Measurements from ENCODE around the gene EXOC2. TPM values are rescaled to one million over a fixed set of nuclear protein-coding genes. Genes with fewer than 3 reads are reported as not detected.

EXOC2 gene
- total and polyA plus RNA-seq, 4 experiments from 2014 or later, result 38.2 to 48.3 (median 46.1) TPM

DNA sequence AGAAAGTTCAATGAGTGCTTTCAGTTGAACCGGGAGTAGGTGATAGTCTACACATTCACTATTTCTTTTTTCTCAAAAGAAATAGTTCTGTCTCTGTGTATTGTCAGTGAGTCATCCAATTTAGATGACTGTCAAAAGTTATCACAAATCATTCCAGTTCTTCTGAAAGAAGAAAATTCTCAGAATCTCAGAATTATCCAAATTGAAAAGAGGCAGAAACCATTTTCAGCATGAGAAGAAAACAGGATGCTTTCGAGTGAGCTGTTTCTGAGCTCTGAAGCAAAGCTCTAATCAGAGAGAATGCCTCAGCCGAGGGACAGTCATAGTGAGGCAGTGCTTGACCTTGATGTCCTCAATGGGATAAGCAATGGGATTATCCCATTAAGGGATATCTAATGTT lies 134.0 kb downstream of the EXOC2 start:
- peak overlapping the region in 1 of 7 donors; percentile 24 for H3K27ac Mint-ChIP-seq
- no peaks in the 10 kb centered on the region for H3K27me3 Mint-ChIP-seq
- H3K9me3 Mint-ChIP-seq, result no peaks in the 10 kb centered on the region
- H3K27me3 ChIP-seq (ENCODE audit: insufficient read depth, low read length), result no peaks in the 10 kb centered on the region
- H3K36me3 ChIP-seq (ENCODE audit: insufficient read depth, low read length), result peaks cover 29% of the 10 kb centered on the region
- H3K36me3 Mint-ChIP-seq, result peaks cover 56 to 62% of the 10 kb centered on the region in 2 donors
- peak overlapping the region in 1 of 8 donors; percentile 22 for H3K4me3 Mint-ChIP-seq
- no peaks in the 10 kb centered on the region for H3K9me3 ChIP-seq (ENCODE audit: control insufficient read depth in 1 of 2, low read length in 2 of 2)
- CTCF ChIA-PET (ENCODE audit: partially characterized antibody), result interaction anchor here (1.2 to 1.5 kb wide), 2 partner anchors 156 to 370 kb away, joined by 3 read pairs; no protein-coding TSS in a partner anchor
- H3K4me1 Mint-ChIP-seq, result peaks cover 9 to 14% (median 12%) of the 10 kb centered on the region in 4 donors
- POLR2A ChIA-PET (ENCODE audit: partially characterized antibody), result no interaction called here
- no peak overlapping the region for H3K4me3 ChIP-seq (ENCODE audit: low read length in 2 of 2)
- intact Hi-C loops (cut with micrococcal nuclease), result no loop called here
- peaks cover 8% of the 10 kb centered on the region for H3K4me1 ChIP-seq (ENCODE audit: insufficient read depth, low read length)
- no peak overlapping the region for H3K27ac ChIP-seq (ENCODE audit: low read depth, low read length)
- DNase-seq, result no peak

- Mint-ChIP-seq H3K4me3 (peak overlapping the region in 1 of 8 donors; percentile 7), H3K9me3 (no peaks in the 10 kb centered on the region), H3K27me3 (no peaks in the 10 kb centered on the region), H3K27ac (peak overlapping the region in 2 of 7 donors; percentile 15 to 57), H3K4me1 (peaks cover 9 to 14% (median 12%) of the 10 kb centered on the region in 4 donors), H3K36me3 (peaks cover 57 to 63% of the 10 kb centered on the region in 2 donors)
- ChIA-PET POLR2A (ENCODE audit: partially characterized antibody) (no interaction called here), CTCF (ENCODE audit: partially characterized antibody) (interaction anchor here (1.3 to 1.8 kb wide), 3 partner anchors 111 to 166 kb away, joined by 3 to 5 read pairs (median 4); partner anchors contain the start of gene IRF4)
- peaks cover 29% of the 10 kb centered on the region for H3K36me3 ChIP-seq (ENCODE audit: insufficient read depth, low read length)
- H3K27me3 ChIP-seq (ENCODE audit: insufficient read depth, low read length), result no peaks in the 10 kb centered on the region
- H3K27ac ChIP-seq (ENCODE audit: low read depth, low read length), result no peak overlapping the region
- no peak overlapping the region for H3K4me3 ChIP-seq (ENCODE audit: low read length in 2 of 2)
- DNase-seq, result no peak
- peaks cover 8% of the 10 kb centered on the region for H3K4me1 ChIP-seq (ENCODE audit: insufficient read depth, low read length)
- no peaks in the 10 kb centered on the region for H3K9me3 ChIP-seq (ENCODE audit: control insufficient read depth in 1 of 2, low read length in 2 of 2)
- intact Hi-C loops (cut with micrococcal nuclease), result no loop called here
Measured at GRCh38 chr6:558089-558488, 134.8 kb downstream of the EXOC2 start.

GRCh38 chr6:551829-552350 lies 141.0 kb downstream of the EXOC2 start:
- no peak overlapping the region for H3K4me3 Mint-ChIP-seq
- no peaks in the 10 kb centered on the region for H3K27me3 ChIP-seq (ENCODE audit: insufficient read depth, low read length)
- no peaks in the 10 kb centered on the region for H3K9me3 ChIP-seq (ENCODE audit: control insufficient read depth in 1 of 2, low read length in 2 of 2)
- no peaks in the 10 kb centered on the region for H3K9me3 Mint-ChIP-seq
- H3K36me3 Mint-ChIP-seq, result peaks cover 40 to 48% of the 10 kb centered on the region in 2 donors
- H3K4me3 ChIP-seq (ENCODE audit: low read length in 2 of 2), result no peak overlapping the region
- peaks cover 15% of the 10 kb centered on the region for H3K4me1 ChIP-seq (ENCODE audit: insufficient read depth, low read length)
- CTCF ChIA-PET (ENCODE audit: partially characterized antibody), result interaction anchor here (1.0 to 2.2 kb wide), 3 partner anchors 105 to 356 kb away, joined by 3 to 7 read pairs (median 3); no protein-coding TSS in a partner anchor
- intact Hi-C loops (cut with micrococcal nuclease), result no loop called here
- H3K27ac Mint-ChIP-seq, result peak overlapping the region in 2 of 7 donors; percentile 12 to 52
- peaks cover 10 to 19% (median 16%) of the 10 kb centered on the region in 4 donors for H3K4me1 Mint-ChIP-seq
- POLR2A ChIA-PET (ENCODE audit: partially characterized antibody), result no interaction called here
- H3K27ac ChIP-seq (ENCODE audit: low read depth, low read length), result no peak overlapping the region
- H3K36me3 ChIP-seq (ENCODE audit: insufficient read depth, low read length), result peaks cover 29% of the 10 kb centered on the region
- no peak for DNase-seq
- H3K27me3 Mint-ChIP-seq, result no peaks in the 10 kb centered on the region

- Mint-ChIP-seq H3K4me1 (peaks cover 10 to 19% (median 16%) of the 10 kb centered on the region in 4 donors), H3K4me3 (no peak overlapping the region), H3K9me3 (no peaks in the 10 kb centered on the region), H3K27me3 (no peaks in the 10 kb centered on the region), H3K27ac (peak overlapping the region in 1 of 7 donors; percentile 74), H3K36me3 (peaks cover 40 to 48% of the 10 kb centered on the region in 2 donors)
- H3K27ac ChIP-seq (ENCODE audit: low read depth, low read length), result no peak overlapping the region
- peaks cover 28% of the 10 kb centered on the region for H3K36me3 ChIP-seq (ENCODE audit: insufficient read depth, low read length)
- CTCF ChIA-PET (ENCODE audit: partially characterized antibody), result interaction anchor here (1.0 to 2.2 kb wide), 4 partner anchors 105 to 355 kb away, joined by 3 to 7 read pairs (median 4); no protein-coding TSS in a partner anchor
- peaks cover 15% of the 10 kb centered on the region for H3K4me1 ChIP-seq (ENCODE audit: insufficient read depth, low read length)
- POLR2A ChIA-PET (ENCODE audit: partially characterized antibody), result no interaction called here
- no peaks in the 10 kb centered on the region for H3K27me3 ChIP-seq (ENCODE audit: insufficient read depth, low read length)
- no peaks in the 10 kb centered on the region for H3K9me3 ChIP-seq (ENCODE audit: control insufficient read depth in 1 of 2, low read length in 2 of 2)
- H3K4me3 ChIP-seq (ENCODE audit: low read length in 2 of 2), result no peak overlapping the region
- intact Hi-C loops (cut with micrococcal nuclease), result no loop called here
- no peak for DNase-seq
Measured at GRCh38 chr6:551405-551804, 141.5 kb downstream of the EXOC2 start.

GRCh38 chr6:549906-550305 lies 143.0 kb downstream of the EXOC2 start:
- Mint-ChIP-seq H3K9me3 (no peaks in the 10 kb centered on the region), H3K4me3 (no peak overlapping the region), H3K27ac (peak overlapping the region in 2 of 7 donors; percentile 47 to 60), H3K4me1 (peaks cover 10 to 19% (median 16%) of the 10 kb centered on the region in 4 donors), H3K27me3 (no peaks in the 10 kb centered on the region), H3K36me3 (peaks cover 36 to 43% of the 10 kb centered on the region in 2 donors)
- no peak for DNase-seq
- ChIA-PET POLR2A (ENCODE audit: partially characterized antibody) (no interaction called here), CTCF (ENCODE audit: partially characterized antibody) (interaction anchor here (0.9 to 2.2 kb wide), 4 partner anchors 103 to 362 kb away, joined by 3 to 7 read pairs (median 4); partner anchors contain the start of gene IRF4)
- no peaks in the 10 kb centered on the region for H3K27me3 ChIP-seq (ENCODE audit: insufficient read depth, low read length)
- peaks cover 13% of the 10 kb centered on the region for H3K36me3 ChIP-seq (ENCODE audit: insufficient read depth, low read length)
- intact Hi-C loops (cut with micrococcal nuclease), result loop anchor here (5.0 kb wide), 1 partner anchor 363 kb away; no protein-coding TSS in a partner anchor
- H3K27ac ChIP-seq (ENCODE audit: low read depth, low read length), result no peak overlapping the region
- H3K9me3 ChIP-seq (ENCODE audit: control insufficient read depth in 1 of 2, low read length in 2 of 2), result no peaks in the 10 kb centered on the region
- no peak overlapping the region for H3K4me3 ChIP-seq (ENCODE audit: low read length in 2 of 2)
- peaks cover 15% of the 10 kb centered on the region for H3K4me1 ChIP-seq (ENCODE audit: insufficient read depth, low read length)

DNA sequence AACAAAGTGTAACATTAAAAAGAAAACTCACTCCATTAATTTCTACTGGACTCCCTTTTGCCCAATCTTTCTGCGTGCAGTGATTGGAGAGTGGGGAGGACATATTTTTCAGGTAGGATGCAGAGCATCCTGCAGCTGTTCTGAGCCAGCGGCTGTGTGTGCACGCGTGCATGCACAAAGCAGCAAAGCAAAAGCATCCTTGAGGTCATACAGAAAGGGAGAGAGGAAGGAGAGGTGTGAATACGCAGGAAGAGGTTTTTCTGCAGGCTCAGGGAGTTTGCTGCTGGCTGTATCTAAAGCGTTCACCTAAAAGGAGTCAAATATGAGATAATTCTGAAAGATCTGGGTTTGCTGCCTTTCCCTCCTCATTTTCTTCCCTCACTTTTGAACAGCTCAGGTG lies 144.4 kb downstream of the EXOC2 start:
- peak in 4 of 5 donors; percentile 2 to 20 (median 13) for DNase-seq
- H3K27me3 ChIP-seq (ENCODE audit: insufficient read depth, low read length), result no peaks in the 10 kb centered on the region
- H3K36me3 ChIP-seq (ENCODE audit: insufficient read depth, low read length), result peaks cover 9% of the 10 kb centered on the region
- POLR2A ChIA-PET (ENCODE audit: partially characterized antibody), result no interaction called here
- H3K4me1 ChIP-seq (ENCODE audit: insufficient read depth, low read length), result peaks cover 15% of the 10 kb centered on the region
- no peaks in the 10 kb centered on the region for H3K9me3 ChIP-seq (ENCODE audit: control insufficient read depth in 1 of 2, low read length in 2 of 2)
- Mint-ChIP-seq H3K27me3 (no peaks in the 10 kb centered on the region), H3K27ac (peak overlapping the region in 6 of 7 donors; percentile 6 to 76 (median 37)), H3K4me3 (peak overlapping the region in 5 of 8 donors; percentile 25 to 67 (median 37)), H3K9me3 (no peaks in the 10 kb centered on the region), H3K36me3 (peaks cover 37 to 44% of the 10 kb centered on the region in 2 donors), H3K4me1 (peaks cover 10 to 19% (median 16%) of the 10 kb centered on the region in 4 donors)
- no peak overlapping the region for H3K4me3 ChIP-seq (ENCODE audit: low read length in 2 of 2)
- intact Hi-C loops (cut with micrococcal nuclease), result loop anchor here (5.0 kb wide), 1 partner anchor 361 kb away; no protein-coding TSS in a partner anchor
- CTCF ChIA-PET (ENCODE audit: partially characterized antibody), result no interaction called here
- no peak overlapping the region for H3K27ac ChIP-seq (ENCODE audit: low read depth, low read length)

DNA sequence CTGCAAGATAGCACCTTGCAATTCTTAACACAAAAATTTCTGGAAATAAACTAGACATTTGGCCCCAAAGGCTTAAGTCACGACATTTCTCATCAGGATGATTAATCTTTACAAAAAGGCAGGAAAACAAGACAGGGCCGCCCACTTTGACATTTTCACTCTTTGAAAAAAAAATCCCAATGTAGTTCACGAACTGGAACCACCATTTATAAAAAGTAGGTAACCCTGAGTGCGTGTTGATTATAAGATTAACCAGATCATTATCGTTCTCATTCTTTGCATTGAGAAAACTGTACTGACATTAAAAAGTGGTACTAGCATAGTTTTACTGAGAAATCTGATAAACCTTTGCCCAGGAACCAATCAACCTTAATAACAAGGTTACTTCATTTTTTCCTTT lies 144.8 kb downstream of the EXOC2 start:
- Mint-ChIP-seq H3K27me3 (no peaks in the 10 kb centered on the region), H3K9me3 (no peaks in the 10 kb centered on the region), H3K27ac (peak overlapping the region in 4 of 7 donors; percentile 2 to 67 (median 24)), H3K36me3 (peaks cover 41 to 44% of the 10 kb centered on the region in 2 donors), H3K4me1 (peaks cover 10 to 19% (median 16%) of the 10 kb centered on the region in 4 donors), H3K4me3 (peak overlapping the region in 1 of 8 donors; percentile 33)
- POLR2A ChIA-PET (ENCODE audit: partially characterized antibody), result no interaction called here
- DNase-seq, result no peak
- H3K9me3 ChIP-seq (ENCODE audit: control insufficient read depth in 1 of 2, low read length in 2 of 2), result no peaks in the 10 kb centered on the region
- peaks cover 15% of the 10 kb centered on the region for H3K4me1 ChIP-seq (ENCODE audit: insufficient read depth, low read length)
- intact Hi-C loops (cut with micrococcal nuclease), result loop anchor here (5.0 kb wide), 1 partner anchor 361 kb away; no protein-coding TSS in a partner anchor
- no peaks in the 10 kb centered on the region for H3K27me3 ChIP-seq (ENCODE audit: insufficient read depth, low read length)
- no peak overlapping the region for H3K4me3 ChIP-seq (ENCODE audit: low read length in 2 of 2)
- no peak overlapping the region for H3K27ac ChIP-seq (ENCODE audit: low read depth, low read length)
- H3K36me3 ChIP-seq (ENCODE audit: insufficient read depth, low read length), result peaks cover 11% of the 10 kb centered on the region
- CTCF ChIA-PET (ENCODE audit: partially characterized antibody), result no interaction called here

Data from CD4-positive, alpha-beta memory T cell (primary cell).